Liver (tissue), 9 donors: ENCODE results near the gene COL6A3. TPM values are rescaled to one million over a fixed set of nuclear protein-coding genes. Genes with fewer than 3 reads are reported as not detected.
A peak's percentile ranks its signal among the peaks of the same experiment; 100 is the strongest.

Source experiments
- DNase-seq: peaks from one replicate; pipeline ENCODE4 v3.0.0-alpha.2; 2017; ENCODE audit warnings: low spot score
- H3K27ac ChIP-seq, 2 donors: one replicate each; pipeline ENCODE4 v1.7.0; 2013; ENCODE audit warnings: inconsistent platforms in 2 of 2, low read length in 2 of 2, control low read depth in 1 of 2, low read depth in 1 of 2, mild to moderate bottlenecking in 1 of 2
- H3K27me3 ChIP-seq, 4 donors: one replicate each; pipeline versions ENCODE4 v1.6.1 to v1.7.0; 2013; ENCODE audit warnings: low read length in 3 of 4, inconsistent platforms in 1 of 4, mild to moderate bottlenecking in 1 of 4, moderate library complexity in 1 of 4; ENCODE audit not compliant: control insufficient read depth in 4 of 4, insufficient read depth in 4 of 4
- H3K36me3 ChIP-seq, 4 donors: one replicate each; pipeline versions ENCODE4 v1.6.1 to v1.7.0; 2013; ENCODE audit warnings: low read length in 3 of 4, mild to moderate bottlenecking in 3 of 4, low read depth in 1 of 4, moderate library complexity in 1 of 4; ENCODE audit not compliant: control insufficient read depth in 4 of 4, insufficient read depth in 3 of 4
- H3K4me1 ChIP-seq, 4 donors: one replicate each; pipeline versions ENCODE4 v1.6.1 to v1.7.0; 2013; ENCODE audit warnings: low read length in 3 of 4, mild to moderate bottlenecking in 3 of 4, moderate library complexity in 1 of 4; ENCODE audit not compliant: control insufficient read depth in 4 of 4, insufficient read depth in 4 of 4
- H3K4me3 ChIP-seq, 3 donors: one replicate each; pipeline versions ENCODE4 v1.6.1 to v1.7.0; 2013; ENCODE audit warnings: low read length in 3 of 3, control low read depth in 1 of 3, low read depth in 1 of 3, mild to moderate bottlenecking in 1 of 3
- H3K9ac ChIP-seq, 2 donors: one replicate each; pipeline ENCODE4 v1.7.0; 2013; ENCODE audit warnings: low read length in 2 of 2, mild to moderate bottlenecking in 2 of 2, moderate library complexity in 2 of 2, control low read depth in 1 of 2, low read depth in 1 of 2
- H3K9me3 ChIP-seq, 4 donors: one replicate each; pipeline versions ENCODE4 v1.6.1 to v1.7.0; 2013; ENCODE audit warnings: low read length in 3 of 4; ENCODE audit not compliant: control insufficient read depth in 4 of 4
- ATF3 ChIP-seq: IDR thresholded peaks from 2 replicates; pipeline ENCODE4 v1.6.1; 2016; ENCODE audit warnings: antibody characterized with exemption
- CTCF ChIP-seq: fragments of 150-350 bp; IDR thresholded peaks from 2 replicates; pipeline ENCODE4 v1.5.1; 2017; ENCODE audit warnings: improper control_type of control experiment, low read depth, low read length; ENCODE audit not compliant: missing input control
- EGR1 ChIP-seq, 2 donors: IDR thresholded peaks; 2 replicates each; pipeline ENCODE4 v1.6.1; 2016 to 2018; ENCODE audit warnings: antibody characterized with exemption in 2 of 2, low read depth in 2 of 2
- FOXA1 ChIP-seq: IDR thresholded peaks from 2 replicates; pipeline ENCODE4 v1.6.1; 2016; ENCODE audit warnings: antibody characterized with exemption
- FOXA2 ChIP-seq: IDR thresholded peaks from 2 replicates; pipeline ENCODE4 v1.6.1; 2016; ENCODE audit warnings: antibody characterized with exemption
- GABPA ChIP-seq, 2 donors: IDR thresholded peaks in 1 of 2; conservative IDR thresholded peaks in 1 of 2; 2 replicates each; pipeline ENCODE4 v1.6.1; 2016; ENCODE audit warnings: antibody characterized with exemption in 2 of 2, mild to moderate bottlenecking in 1 of 2, moderate library complexity in 1 of 2
- HNF4A ChIP-seq, 2 donors: conservative IDR thresholded peaks; 2 replicates each; pipeline ENCODE4 v1.6.1; 2016; ENCODE audit warnings: antibody characterized with exemption in 2 of 2, mild to moderate bottlenecking in 2 of 2
- HNF4G ChIP-seq: IDR thresholded peaks from 2 replicates; pipeline ENCODE4 v1.6.1; 2016; ENCODE audit warnings: antibody characterized with exemption
- JUND ChIP-seq, 2 donors: IDR thresholded peaks; 2 replicates each; pipeline ENCODE4 v1.6.1; 2016; ENCODE audit warnings: antibody characterized with exemption in 2 of 2
- NR2F2 ChIP-seq: IDR thresholded peaks from 2 replicates; pipeline ENCODE4 v1.6.1; 2016; ENCODE audit warnings: antibody characterized with exemption
- RAD21 ChIP-seq, 2 donors: IDR thresholded peaks; 2 replicates each; pipeline ENCODE4 v1.6.1; 2016; ENCODE audit warnings: antibody characterized with exemption in 2 of 2, mild to moderate bottlenecking in 2 of 2
- RXRA ChIP-seq, 2 donors: IDR thresholded peaks; 2 replicates each; pipeline ENCODE4 v1.6.1; 2017 to 2018; ENCODE audit warnings: antibody characterized with exemption in 2 of 2, mild to moderate bottlenecking in 1 of 2
- SP1 ChIP-seq: IDR thresholded peaks from 2 replicates; pipeline ENCODE4 v1.6.1; 2018; ENCODE audit warnings: antibody characterized with exemption, mild to moderate bottlenecking
- TAF1 ChIP-seq: conservative IDR thresholded peaks from 2 replicates; pipeline ENCODE4 v1.6.1; 2016; ENCODE audit warnings: antibody characterized with exemption, mild to moderate bottlenecking
- YY1 ChIP-seq: IDR thresholded peaks from 2 replicates; pipeline ENCODE4 v1.6.1; 2016; ENCODE audit warnings: antibody characterized with exemption, mild to moderate bottlenecking
- ZBTB33 ChIP-seq: IDR thresholded peaks from 2 replicates; pipeline ENCODE4 v1.6.1; 2016; ENCODE audit warnings: antibody characterized with exemption
- WGBS: extraction: QIAGEN DNeasy Blood & Tissue Kit; methylation state at CpG from one replicate; pipeline ENCODE4 v1.1.7; 2013; 5-methylcytosine and 5-hydroxymethylcytosine counted together
- polyA plus RNA-seq, 2 donors: library from polyadenylated mRNA; stranded (reverse) in 1 of 2; unstranded in 1 of 2; fragments of 200-250 nt in 1 of 2; fragments of >200 nt in 1 of 2; fragmentation: Nextera tagmentation in 1 of 2; extraction: Ambion mirVana in 1 of 2; gene quantifications; one replicate each; pipeline versions ENCODE4 v1.2.1 to v1.2.3, GENCODE V29; 2013 to 2015
- total RNA-seq, 2 donors: library from RNA; depleted of rRNA; stranded (reverse); fragments of >200 nt; gene quantifications; one replicate each; pipeline ENCODE4 v1.2.3, GENCODE V29; 2014
- TF ChIP-seq, protein P1 (sequence below): IDR thresholded peaks from 2 replicates; pipeline ENCODE4 v1.6.1; 2016; ENCODE audit warnings: antibody characterized with exemption
- TF ChIP-seq, protein P2 (sequence below): IDR thresholded peaks from 2 replicates; pipeline ENCODE4 v1.6.1; 2016; ENCODE audit warnings: antibody characterized with exemption, mild to moderate bottlenecking
- donor health status: healthy.
- donor health status: healthy.
- donor health status: healthy.
- donor health status: healthy.
- donor health status: healthy.

COL6A3 gene
- total and polyA plus RNA-seq, 4 donors: 1.7 to 28.7 (median 17.5) TPM

DNA sequence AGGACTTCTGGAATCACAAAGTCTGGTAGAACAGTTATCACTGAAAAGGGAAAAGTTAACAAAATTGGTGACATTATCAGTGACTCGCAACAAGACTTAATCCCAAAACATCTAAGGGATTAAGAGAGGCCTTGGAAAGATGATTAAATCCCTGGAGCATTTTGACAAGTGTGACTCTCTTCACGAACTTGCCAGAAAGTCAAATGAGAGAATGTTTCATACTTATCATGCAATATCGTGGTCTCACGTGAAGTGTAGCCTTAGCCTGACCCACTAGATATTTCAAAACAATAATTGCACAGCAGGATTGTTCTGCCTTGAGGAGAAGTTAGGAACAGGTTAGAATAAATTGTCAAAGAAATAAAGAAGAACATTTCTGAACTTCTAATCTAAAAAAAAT is 104.5 kb downstream of the COL6A3 start:
- Histone ChIP-seq H3K9ac (no peak overlapping the region), H3K36me3 (no peaks in the 10 kb centered on the region), H3K27me3 (no peaks in the 10 kb centered on the region), H3K4me1 (no peaks in the 10 kb centered on the region), H3K4me3 (no peak overlapping the region), H3K27ac (no peak overlapping the region), H3K9me3 (no peaks in the 10 kb centered on the region)
- TF ChIP-seq RAD21 (IDR thresholded peaks at IDR 0.05) (no peak), GABPA (IDR thresholded peaks at IDR 0.05 in 1 of 2, conservative IDR thresholded peaks at IDR 0.05 in 1 of 2) (no peak), SP1 (no peak), NR2F2 (no peak), HNF4A (conservative IDR thresholded peaks at IDR 0.05) (no peak), ZBTB33 (no peak), FOXA1 (no peak), JUND (IDR thresholded peaks at IDR 0.05) (no peak), CTCF (no peak), TAF1 (no peak), EGR1 (IDR thresholded peaks at IDR 0.05; ENCODE audit: low read depth in 2 of 2) (no peak), RXRA (IDR thresholded peaks at IDR 0.05) (no peak), YY1 (no peak), HNF4G (no peak), ATF3 (no peak), FOXA2 (no peak)
- TF ChIP-seq, protein P1, sequence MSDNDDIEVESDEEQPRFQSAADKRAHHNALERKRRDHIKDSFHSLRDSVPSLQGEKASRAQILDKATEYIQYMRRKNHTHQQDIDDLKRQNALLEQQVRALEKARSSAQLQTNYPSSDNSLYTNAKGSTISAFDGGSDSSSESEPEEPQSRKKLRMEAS: no peak
- TF ChIP-seq, protein P2, sequence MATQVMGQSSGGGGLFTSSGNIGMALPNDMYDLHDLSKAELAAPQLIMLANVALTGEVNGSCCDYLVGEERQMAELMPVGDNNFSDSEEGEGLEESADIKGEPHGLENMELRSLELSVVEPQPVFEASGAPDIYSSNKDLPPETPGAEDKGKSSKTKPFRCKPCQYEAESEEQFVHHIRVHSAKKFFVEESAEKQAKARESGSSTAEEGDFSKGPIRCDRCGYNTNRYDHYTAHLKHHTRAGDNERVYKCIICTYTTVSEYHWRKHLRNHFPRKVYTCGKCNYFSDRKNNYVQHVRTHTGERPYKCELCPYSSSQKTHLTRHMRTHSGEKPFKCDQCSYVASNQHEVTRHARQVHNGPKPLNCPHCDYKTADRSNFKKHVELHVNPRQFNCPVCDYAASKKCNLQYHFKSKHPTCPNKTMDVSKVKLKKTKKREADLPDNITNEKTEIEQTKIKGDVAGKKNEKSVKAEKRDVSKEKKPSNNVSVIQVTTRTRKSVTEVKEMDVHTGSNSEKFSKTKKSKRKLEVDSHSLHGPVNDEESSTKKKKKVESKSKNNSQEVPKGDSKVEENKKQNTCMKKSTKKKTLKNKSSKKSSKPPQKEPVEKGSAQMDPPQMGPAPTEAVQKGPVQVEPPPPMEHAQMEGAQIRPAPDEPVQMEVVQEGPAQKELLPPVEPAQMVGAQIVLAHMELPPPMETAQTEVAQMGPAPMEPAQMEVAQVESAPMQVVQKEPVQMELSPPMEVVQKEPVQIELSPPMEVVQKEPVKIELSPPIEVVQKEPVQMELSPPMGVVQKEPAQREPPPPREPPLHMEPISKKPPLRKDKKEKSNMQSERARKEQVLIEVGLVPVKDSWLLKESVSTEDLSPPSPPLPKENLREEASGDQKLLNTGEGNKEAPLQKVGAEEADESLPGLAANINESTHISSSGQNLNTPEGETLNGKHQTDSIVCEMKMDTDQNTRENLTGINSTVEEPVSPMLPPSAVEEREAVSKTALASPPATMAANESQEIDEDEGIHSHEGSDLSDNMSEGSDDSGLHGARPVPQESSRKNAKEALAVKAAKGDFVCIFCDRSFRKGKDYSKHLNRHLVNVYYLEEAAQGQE: no peak
- DNase-seq: no peak
- 69% methylated on average over 4 of the region's 4 CpGs for WGBS

- WGBS: 80% methylated on average over 3 of the region's 3 CpGs
- no peak overlapping the region for H3K4me3 ChIP-seq
- no peak overlapping the region for H3K27ac ChIP-seq
- H3K9me3 ChIP-seq: no peaks in the 10 kb centered on the region
- no peaks in the 10 kb centered on the region for H3K36me3 ChIP-seq
- TF ChIP-seq ATF3 (no peak), HNF4G (no peak), FOXA1 (no peak), JUND (IDR thresholded peaks at IDR 0.05) (no peak), NR2F2 (peak; percentile 15), HNF4A (conservative IDR thresholded peaks at IDR 0.05) (no peak), YY1 (no peak), RAD21 (IDR thresholded peaks at IDR 0.05) (peak in 1 of 2 donors; percentile 22), EGR1 (IDR thresholded peaks at IDR 0.05; ENCODE audit: low read depth in 2 of 2) (no peak), RXRA (IDR thresholded peaks at IDR 0.05) (peak in 1 of 2 donors; percentile 14)
- no peaks in the 10 kb centered on the region for H3K27me3 ChIP-seq
- H3K9ac ChIP-seq: no peak overlapping the region
- DNase-seq: no peak
- no peaks in the 10 kb centered on the region for H3K4me1 ChIP-seq
These were observed 105.0 kb downstream of the COL6A3 start for GRCh38 chr2:237309011-237309410.
